ENCODE measurements around the gene VTCN1.
"Not testable (repeated sequence)": the region's sequence is repeated elsewhere in the genome, so short reads cannot be mapped to it uniquely, and the experiment has no call there.

Gene VTCN1

GRCh38 chr1:117169871-117170596 lies 40.7 kb downstream of the VTCN1 start:
- in situ Hi-C loops (cut with MboI; ENCODE audit: low sequenced_read_pairs), result no loop called here

- in situ Hi-C loops (cut with MboI; ENCODE audit: low sequenced_read_pairs), result no loop called here
Measured at GRCh38 chr1:117167402-117167801, 43.3 kb downstream of the VTCN1 start.

- in situ Hi-C loops (cut with MboI; ENCODE audit: low sequenced_read_pairs), result no loop called here
Measured at GRCh38 chr1:117166076-117166475, 44.7 kb downstream of the VTCN1 start.

- in situ Hi-C loops (cut with MboI; ENCODE audit: low sequenced_read_pairs), result no loop called here
Measured at GRCh38 chr1:117164209-117164608, 46.5 kb downstream of the VTCN1 start.

- in situ Hi-C loops (cut with MboI; ENCODE audit: low sequenced_read_pairs), result no loop called here
Measured at GRCh38 chr1:117162816-117163215, 47.9 kb downstream of the VTCN1 start.

- in situ Hi-C loops (cut with MboI; ENCODE audit: low sequenced_read_pairs), result no loop called here
Measured at GRCh38 chr1:117161887-117162286, 48.8 kb downstream of the VTCN1 start.

- in situ Hi-C loops (cut with MboI; ENCODE audit: low sequenced_read_pairs), result not testable (repeated sequence)
Measured at GRCh38 chr1:117151305-117151704, 59.4 kb downstream of the VTCN1 start.

GRCh38 chr1:117150316-117150715 lies 60.4 kb downstream of the VTCN1 start:
- in situ Hi-C loops (cut with MboI; ENCODE audit: low sequenced_read_pairs), result no loop called here

GRCh38 chr1:117147856-117148588 lies 62.7 kb downstream of the VTCN1 start:
- in situ Hi-C loops (cut with MboI; ENCODE audit: low sequenced_read_pairs), result no loop called here

- in situ Hi-C loops (cut with MboI; ENCODE audit: low sequenced_read_pairs), result no loop called here
Measured at GRCh38 chr1:117147341-117147831, 63.3 kb downstream of the VTCN1 start.

- in situ Hi-C loops (cut with MboI; ENCODE audit: low sequenced_read_pairs), result no loop called here
Measured at GRCh38 chr1:117146575-117147340, 64.0 kb downstream of the VTCN1 start.

- in situ Hi-C loops (cut with MboI; ENCODE audit: low sequenced_read_pairs), result no loop called here
Measured at GRCh38 chr1:117146072-117146471, 64.7 kb downstream of the VTCN1 start.

- in situ Hi-C loops (cut with MboI; ENCODE audit: low sequenced_read_pairs), result no loop called here
Measured at GRCh38 chr1:117143871-117144270, 66.9 kb downstream of the VTCN1 start.

- in situ Hi-C loops (cut with MboI; ENCODE audit: low sequenced_read_pairs), result no loop called here
Measured at GRCh38 chr1:117143172-117143571, 67.6 kb downstream of the VTCN1 start.

GRCh38 chr1:117142200-117142599 lies 68.5 kb downstream of the VTCN1 start:
- in situ Hi-C loops (cut with MboI; ENCODE audit: low sequenced_read_pairs), result no loop called here

GRCh38 chr1:117138561-117138960 lies 72.2 kb downstream of the VTCN1 start:
- in situ Hi-C loops (cut with MboI; ENCODE audit: low sequenced_read_pairs), result no loop called here

GRCh38 chr1:117138106-117138505 lies 72.6 kb downstream of the VTCN1 start:
- in situ Hi-C loops (cut with MboI; ENCODE audit: low sequenced_read_pairs), result no loop called here

- in situ Hi-C loops (cut with MboI; ENCODE audit: low sequenced_read_pairs), result no loop called here
Measured at GRCh38 chr1:117137281-117137855, 73.4 kb downstream of the VTCN1 start.

GRCh38 chr1:117136749-117137148 lies 74.0 kb downstream of the VTCN1 start:
- in situ Hi-C loops (cut with MboI; ENCODE audit: low sequenced_read_pairs), result no loop called here

- in situ Hi-C loops (cut with MboI; ENCODE audit: low sequenced_read_pairs), result no loop called here
Measured at GRCh38 chr1:117135329-117135728, 75.4 kb downstream of the VTCN1 start.

- in situ Hi-C loops (cut with MboI; ENCODE audit: low sequenced_read_pairs), result no loop called here
Measured at GRCh38 chr1:117130526-117130925, 80.2 kb downstream of the VTCN1 start.
